PFSK-1 (cell line): ENCODE measurements around the gene SGPL1.

ENCODE experiments used
- FOXP2 ChIP-seq: optimal IDR thresholded peaks from 2 replicates; pipeline ENCODE3; 2011; ENCODE audit warnings: borderline replicate concordance, control low read depth, inconsistent platforms; ENCODE audit not compliant: insufficient read depth; ENCODE audit errors: extremely low read length, extremely low read depth
- POLR2AphosphoS5 ChIP-seq: IDR thresholded peaks from 2 replicates; pipeline ENCODE4 v1.6.1; 2012; ENCODE audit warnings: low read depth, mild to moderate bottlenecking, control low read depth, low read length, moderate library complexity
- REST ChIP-seq, 2 experiments: IDR thresholded peaks; 2 replicates each; pipeline versions ENCODE4 v1.6.1 to v1.8.0; 2011 to 2012; ENCODE audit warnings: low read depth in 2 of 2, low read length in 2 of 2, control low read depth in 1 of 2, inconsistent platforms in 1 of 2, mild to moderate bottlenecking in 1 of 2, moderate library complexity in 1 of 2; ENCODE audit not compliant: insufficient read depth in 1 of 2
- SIN3A ChIP-seq: IDR thresholded peaks from 2 replicates; pipeline ENCODE4 v1.6.1; 2012; ENCODE audit warnings: mild to moderate bottlenecking, low read length, moderate library complexity, borderline replicate concordance; ENCODE audit not compliant: insufficient read depth
- TAF1 ChIP-seq: IDR thresholded peaks from 2 replicates; pipeline ENCODE4 v1.6.1; 2012; ENCODE audit warnings: low read length, control low read depth, borderline replicate concordance; ENCODE audit not compliant: insufficient read depth

SGPL1 gene

GRCh38 chr10:70799124-70799523 is 16.6 kb upstream of the SGPL1 start:
- TF ChIP-seq FOXP2: no peak
- TF ChIP-seq TAF1: no peak
- TF ChIP-seq POLR2AphosphoS5: no peak
- no peak for TF ChIP-seq SIN3A
- no peak for TF ChIP-seq REST (IDR thresholded peaks at IDR 0.05; ENCODE audit: insufficient read depth in 1 of 2, low read depth in 2 of 2, low read length in 2 of 2)

GRCh38 chr10:70801854-70802253 is 13.9 kb upstream of the SGPL1 start:
- TF ChIP-seq SIN3A (no peak), REST (IDR thresholded peaks at IDR 0.05; ENCODE audit: insufficient read depth in 1 of 2, low read depth in 2 of 2, low read length in 2 of 2) (no peak), TAF1 (no peak), POLR2AphosphoS5 (no peak), FOXP2 (no peak)

GRCh38 chr10:70803775-70804420 is 11.8 kb upstream of the SGPL1 start:
- TF ChIP-seq FOXP2: no peak
- TF ChIP-seq POLR2AphosphoS5: no peak
- TF ChIP-seq REST (IDR thresholded peaks at IDR 0.05; ENCODE audit: insufficient read depth in 1 of 2, low read depth in 2 of 2, low read length in 2 of 2): no peak
- TF ChIP-seq TAF1: no peak
- TF ChIP-seq SIN3A: no peak

- no peak for TF ChIP-seq POLR2AphosphoS5
- TF ChIP-seq FOXP2: no peak
- TF ChIP-seq SIN3A: no peak
- TF ChIP-seq REST (IDR thresholded peaks at IDR 0.05; ENCODE audit: insufficient read depth in 1 of 2, low read depth in 2 of 2, low read length in 2 of 2): no peak
- TF ChIP-seq TAF1: no peak
Measured at GRCh38 chr10:70804421-70804808, 11.3 kb upstream of the SGPL1 start.
